Left kidney (tissue), 2 donors: ENCODE data around the gene H3-3A. TPM values are rescaled to one million over a fixed set of nuclear protein-coding genes. Genes with fewer than 3 reads are reported as not detected.
A peak's percentile ranks its signal among the peaks of the same experiment; 100 is the strongest.
"Not testable (repeated sequence)": the region's sequence is repeated elsewhere in the genome, so short reads cannot be mapped to it uniquely, and the experiment has no call there.

ENCODE experiments used
- DNase-seq: peaks from one replicate; pipeline ENCODE4 v3.0.0-alpha.2; 2013
- polyA plus RNA-seq: library from polyadenylated mRNA; unstranded; fragments of 120-200 nt; gene quantifications from one replicate; pipeline ENCODE4 v1.2.1, GENCODE V29; 2013; ENCODE audit not compliant: insufficient read length

H3-3A gene
- polyA plus RNA-seq, 1 donor: 1,261 TPM

GRCh38 chr1:226078374-226078773, 15.9 kb downstream of the H3-3A start:
- no peak for DNase-seq

- DNase-seq: no peak
Measured at GRCh38 chr1:226082587-226082917, 20.0 kb downstream of the H3-3A start.

- no peak for DNase-seq
Measured at GRCh38 chr1:226082959-226083301, 20.4 kb downstream of the H3-3A start.

GRCh38 chr1:226083302-226084101, 21.0 kb downstream of the H3-3A start:
- peak; percentile 84 for DNase-seq

- no peak for DNase-seq
Measured at GRCh38 chr1:226085675-226086285, 23.3 kb downstream of the H3-3A start.

DNA sequence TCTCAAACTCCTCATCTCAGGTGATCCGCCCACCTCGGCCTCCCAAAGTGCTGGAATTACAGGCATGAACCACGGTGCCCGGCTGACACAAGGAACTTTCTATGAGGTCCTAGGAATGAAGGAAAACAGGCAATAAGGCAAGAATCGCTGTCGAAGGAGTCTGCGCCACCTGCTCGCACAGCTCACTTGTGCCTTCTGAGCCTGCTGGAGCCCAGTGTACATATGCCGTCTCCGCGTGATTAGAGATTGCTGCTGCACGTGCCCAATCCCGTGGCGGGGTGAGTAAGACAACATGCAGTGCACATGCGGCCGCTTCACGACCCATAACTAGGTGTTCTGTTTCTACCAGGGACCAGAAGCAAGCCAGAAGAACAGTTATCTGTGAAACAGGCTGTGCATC, 24.3 kb downstream of the H3-3A start:
- DNase-seq: no peak

GRCh38 chr1:226091461-226091860, 28.9 kb downstream of the H3-3A start:
- no peak for DNase-seq

- not testable (repeated sequence) for DNase-seq
Measured at GRCh38 chr1:226092048-226092820, 29.7 kb downstream of the H3-3A start.

GRCh38 chr1:226092965-226093364, 30.4 kb downstream of the H3-3A start:
- no peak for DNase-seq

DNA sequence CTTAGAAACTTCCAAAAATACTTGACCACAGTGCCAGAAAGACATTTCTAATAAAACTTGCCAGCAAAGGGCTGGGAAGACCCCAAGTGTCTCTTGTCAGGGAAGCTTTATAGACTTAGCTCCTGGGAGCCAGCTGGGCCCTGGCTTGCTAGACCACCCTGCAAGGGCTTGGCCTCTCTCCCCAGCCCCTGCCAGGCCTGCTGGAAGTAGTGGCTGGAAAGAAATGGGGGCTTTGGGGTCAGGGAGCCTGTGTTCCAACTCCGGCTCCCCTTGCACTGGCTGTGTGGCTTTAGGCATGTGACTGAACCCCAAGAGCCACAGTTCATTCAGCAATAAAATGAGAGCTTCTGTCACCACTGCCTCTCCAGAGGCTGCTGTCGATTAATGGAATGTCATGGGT, 31.1 kb downstream of the H3-3A start:
- no peak for DNase-seq

GRCh38 chr1:226094451-226094850, 31.9 kb downstream of the H3-3A start:
- no peak for DNase-seq

DNA sequence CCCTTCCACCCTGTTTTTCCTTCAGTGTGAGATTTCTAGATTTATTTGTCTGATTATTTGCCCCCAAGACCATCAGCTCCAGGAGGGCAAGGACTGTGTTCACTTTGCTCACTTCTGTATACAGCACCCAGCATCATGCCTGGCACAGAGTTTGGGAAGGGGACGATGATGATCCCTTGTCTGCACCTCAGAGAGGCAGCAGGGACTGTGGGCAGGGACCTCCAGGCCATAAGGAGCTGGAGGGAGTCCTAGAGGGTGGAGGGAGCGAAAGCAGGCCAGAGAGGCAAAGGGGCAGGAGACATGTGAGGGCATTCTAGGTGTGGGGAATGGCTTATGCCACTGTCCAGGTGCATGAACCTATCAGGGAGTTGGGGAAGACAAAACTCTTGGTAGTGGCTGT, 32.8 kb downstream of the H3-3A start:
- DNase-seq: no peak

- no peak for DNase-seq
Measured at GRCh38 chr1:226097866-226098625, 35.5 kb downstream of the H3-3A start.

GRCh38 chr1:226098870-226099835, 36.6 kb downstream of the H3-3A start:
- no peak for DNase-seq

DNA sequence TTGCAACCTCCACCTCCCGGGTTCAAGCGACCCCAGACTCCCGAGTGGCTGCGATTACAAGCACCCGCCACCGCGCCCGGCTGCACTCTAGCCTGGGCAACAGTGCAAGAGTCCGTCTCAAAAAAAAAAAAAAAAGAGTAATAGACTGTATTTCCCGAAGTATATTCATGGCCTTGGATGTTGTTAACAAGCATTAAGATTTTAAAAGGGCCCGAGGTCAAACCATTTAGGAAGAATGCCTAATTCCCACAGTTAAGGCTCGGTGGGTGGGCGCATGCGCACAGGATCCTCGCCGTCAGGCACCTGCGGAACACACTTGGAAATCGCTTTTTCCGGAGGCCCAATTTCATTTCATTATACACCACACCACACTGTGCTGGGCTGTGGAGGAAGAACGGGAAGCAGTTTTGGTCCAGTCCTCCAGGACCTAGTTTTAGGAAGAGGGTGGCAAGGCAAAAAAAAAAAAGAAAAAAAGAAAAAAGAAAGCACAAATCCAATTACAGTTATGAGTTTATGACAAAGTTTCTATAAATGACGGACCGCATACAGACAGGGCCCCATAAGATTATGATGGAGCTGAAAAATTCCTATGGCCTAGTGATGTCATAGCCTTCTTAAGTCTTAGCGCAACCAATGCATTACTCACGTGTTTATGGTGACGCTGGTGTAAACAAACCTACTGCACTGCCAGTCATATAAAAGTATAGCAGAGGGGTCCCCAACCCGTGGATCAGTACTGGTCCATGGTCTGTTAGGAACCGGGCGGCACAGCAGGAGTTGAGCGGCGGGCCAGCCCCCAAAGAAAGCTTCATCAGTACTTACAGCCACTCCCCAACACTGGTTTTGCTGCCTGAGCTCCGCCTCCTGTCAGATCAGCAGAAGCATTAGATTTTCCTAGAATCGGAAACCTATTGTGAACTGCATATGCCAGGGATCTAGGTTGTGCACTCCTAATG, 38.2 kb downstream of the H3-3A start:
- no peak for DNase-seq

DNA sequence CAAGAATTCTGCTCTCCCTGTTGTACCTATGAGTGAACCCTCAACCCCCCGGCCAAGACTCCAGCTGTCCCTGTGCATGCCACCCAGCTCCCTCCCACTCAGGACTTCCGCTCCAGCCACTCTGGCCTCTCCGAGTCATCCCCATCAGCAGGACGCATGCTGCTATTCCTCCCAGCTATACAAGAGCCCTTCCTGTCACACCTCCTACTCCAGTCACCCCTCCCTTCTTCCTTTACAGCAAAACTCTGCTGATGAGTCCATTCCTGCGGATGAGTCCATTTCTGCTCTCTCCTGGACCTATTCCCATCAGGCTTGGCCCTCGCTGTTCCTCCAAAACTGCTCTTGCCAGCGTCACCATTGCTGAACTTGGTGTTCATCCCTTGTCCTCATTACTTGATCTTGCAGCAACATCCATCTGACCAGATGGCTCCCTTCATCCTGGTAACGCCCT, 42.2 kb downstream of the H3-3A start:
- no peak for DNase-seq

- DNase-seq: no peak
Measured at GRCh38 chr1:226107471-226108460, 45.2 kb downstream of the H3-3A start.

DNA sequence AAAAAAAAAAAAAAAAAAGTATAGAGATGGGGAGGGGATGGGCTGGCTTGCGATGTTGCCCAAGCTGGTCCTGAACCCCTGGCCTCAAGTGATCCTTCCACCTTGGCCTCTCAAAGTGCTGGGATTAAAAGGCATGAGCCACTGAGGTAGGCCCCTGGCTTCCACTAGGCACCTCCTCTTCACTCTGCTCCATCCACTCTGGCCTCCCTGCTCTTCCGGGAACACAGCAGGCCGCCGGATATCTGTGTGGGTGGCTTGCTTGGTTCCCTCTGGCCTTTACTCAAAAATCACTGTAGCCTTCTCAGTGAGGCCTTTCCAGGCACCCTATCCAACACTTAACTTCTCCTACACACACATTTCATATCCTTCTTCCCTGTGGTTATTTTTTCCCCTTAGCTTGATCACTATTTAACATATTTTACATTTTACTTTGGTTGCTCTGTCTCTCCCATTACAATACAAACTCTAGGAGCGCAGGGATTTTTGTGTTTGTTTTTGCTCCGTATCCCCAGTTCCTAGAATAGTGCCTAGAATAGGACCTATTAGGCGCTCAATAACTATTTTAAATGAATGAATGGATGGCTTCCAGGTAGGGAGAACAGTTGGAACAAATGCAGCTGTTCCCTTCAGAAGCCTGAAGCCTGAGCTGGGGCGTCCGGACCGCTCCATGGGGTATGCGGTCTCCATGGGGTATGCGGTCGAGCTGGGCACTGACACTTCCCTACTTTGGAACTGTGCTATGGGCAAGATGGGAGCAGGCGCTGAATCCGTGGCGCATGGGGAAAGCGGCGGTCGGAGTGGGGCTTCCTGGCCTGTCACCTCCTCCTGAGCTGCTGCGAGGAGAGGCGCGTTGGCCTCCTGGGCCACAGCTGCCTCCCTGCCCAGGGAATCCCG, 46.7 kb downstream of the H3-3A start:
- no peak for DNase-seq
